Right atrium auricular region (tissue), 2 donors: ENCODE results near the gene PKP2. TPM values are rescaled to one million over a fixed set of nuclear protein-coding genes. Genes with fewer than 3 reads are reported as not detected.

Experiments used
- DNase-seq: peaks from one replicate; pipeline ENCODE4 v3.0.0-alpha.2; 2019; ENCODE audit warnings: low spot score
- H3K27ac ChIP-seq, 2 donors: fragments of 200-600 bp; sonication (generic); 1 replicate in 1 of 2; 2 replicates in 1 of 2; pipeline ENCODE4 v1.5.1; 2016 to 2019
- H3K27me3 ChIP-seq, 2 donors: fragments of 200-600 bp; sonication (generic); one replicate each; pipeline versions ENCODE4 v1.5.1 to v1.6.0; 2017 to 2019
- H3K36me3 ChIP-seq: fragments of 200-600 bp; sonication (generic); one replicate; pipeline ENCODE4 v1.5.1; 2016
- H3K4me1 ChIP-seq, 2 donors: fragments of 200-600 bp; sonication (generic); one replicate each; pipeline versions ENCODE4 v1.5.1 to v1.6.0; 2017 to 2019
- H3K4me3 ChIP-seq, 2 donors: fragments of 200-600 bp; sonication (generic); 1 replicate in 1 of 2; 2 replicates in 1 of 2; pipeline ENCODE4 v1.5.1; 2017 to 2019; ENCODE audit warnings: mild to moderate bottlenecking in 1 of 2, moderate library complexity in 1 of 2
- H3K9me3 ChIP-seq, 2 donors: fragments of 200-600 bp; sonication (generic); one replicate each; pipeline ENCODE4 v1.5.1; 2019
- CTCF ChIP-seq, 2 donors: fragments of 200-600 bp; sonication (generic); IDR thresholded peaks; one replicate each; pipeline ENCODE4 v1.5.1; 2019; ENCODE audit warnings: antibody characterized with exemption in 2 of 2
- total RNA-seq, 2 donors: library from RNA; depleted of rRNA; stranded (reverse); fragments of >200 nt; gene quantifications; one replicate each; pipeline ENCODE4 v1.1.0, GENCODE V29; 2016

Gene PKP2
- total RNA-seq, 2 donors from 2014 or later, result 195 to 271 TPM

- H3K27ac ChIP-seq, result peak overlapping the region; percentile 69 to 84
- no peaks in the 10 kb centered on the region for H3K9me3 ChIP-seq
- peak overlapping the region; percentile 2 to 15 for H3K4me3 ChIP-seq
- no peak for TF ChIP-seq CTCF (IDR thresholded peaks at IDR 0.05)
- H3K36me3 ChIP-seq, result peaks cover 22% of the 10 kb centered on the region
- H3K27me3 ChIP-seq, result no peaks in the 10 kb centered on the region
- DNase-seq, result no peak
- peaks cover 0 to 20% of the 10 kb centered on the region in 2 donors for H3K4me1 ChIP-seq
Observed at GRCh38 chr12:32820376-32820931, 76.1 kb downstream of the PKP2 start.

- no peaks in the 10 kb centered on the region for H3K9me3 ChIP-seq
- no peaks in the 10 kb centered on the region for H3K27me3 ChIP-seq
- peaks cover 22% of the 10 kb centered on the region for H3K36me3 ChIP-seq
- H3K4me3 ChIP-seq, result peak overlapping the region; percentile 1 to 15
- TF ChIP-seq CTCF (IDR thresholded peaks at IDR 0.05), result no peak
- peaks cover 0 to 17% of the 10 kb centered on the region in 2 donors for H3K4me1 ChIP-seq
- DNase-seq, result no peak
- H3K27ac ChIP-seq, result peak overlapping the region; percentile 69 to 84
Observed at GRCh38 chr12:32819424-32819823, 77.2 kb downstream of the PKP2 start.

- Histone ChIP-seq H3K27ac (peak overlapping the region in 1 of 2 donors; percentile 27), H3K36me3 (peaks cover 33% of the 10 kb centered on the region), H3K9me3 (no peaks in the 10 kb centered on the region), H3K4me1 (peaks cover 0 to 20% of the 10 kb centered on the region in 2 donors), H3K4me3 (no peak overlapping the region), H3K27me3 (no peaks in the 10 kb centered on the region)
- TF ChIP-seq CTCF (IDR thresholded peaks at IDR 0.05), result no peak
- no peak for DNase-seq
Observed at GRCh38 chr12:32811686-32812392, 84.7 kb downstream of the PKP2 start.

GRCh38 chr12:32809846-32810245, 86.7 kb downstream of the PKP2 start:
- Histone ChIP-seq H3K4me3 (no peak overlapping the region), H3K27ac (peak overlapping the region; percentile 25 to 79), H3K4me1 (peaks cover 0 to 20% of the 10 kb centered on the region in 2 donors), H3K9me3 (no peaks in the 10 kb centered on the region), H3K27me3 (no peaks in the 10 kb centered on the region), H3K36me3 (peaks cover 30% of the 10 kb centered on the region)
- DNase-seq, result no peak
- TF ChIP-seq CTCF (IDR thresholded peaks at IDR 0.05), result no peak

- Histone ChIP-seq H3K4me3 (no peak overlapping the region), H3K27me3 (no peaks in the 10 kb centered on the region), H3K36me3 (peaks cover 30% of the 10 kb centered on the region), H3K9me3 (no peaks in the 10 kb centered on the region), H3K27ac (peak overlapping the region; percentile 25 to 79), H3K4me1 (peaks cover 0 to 20% of the 10 kb centered on the region in 2 donors)
- DNase-seq, result no peak
- TF ChIP-seq CTCF (IDR thresholded peaks at IDR 0.05), result no peak
Observed at GRCh38 chr12:32809196-32809595, 87.4 kb downstream of the PKP2 start.
